HG03139 (cell line): ENCODE measurements around the gene EPX.

ENCODE experiments used
- ATAC-seq: cut with Tn5 transposase; IDR thresholded peaks from one replicate; pipeline ENCODE4 v1.9.1; 2021; ENCODE audit not compliant: unreplicated experiment

EPX gene

DNA sequence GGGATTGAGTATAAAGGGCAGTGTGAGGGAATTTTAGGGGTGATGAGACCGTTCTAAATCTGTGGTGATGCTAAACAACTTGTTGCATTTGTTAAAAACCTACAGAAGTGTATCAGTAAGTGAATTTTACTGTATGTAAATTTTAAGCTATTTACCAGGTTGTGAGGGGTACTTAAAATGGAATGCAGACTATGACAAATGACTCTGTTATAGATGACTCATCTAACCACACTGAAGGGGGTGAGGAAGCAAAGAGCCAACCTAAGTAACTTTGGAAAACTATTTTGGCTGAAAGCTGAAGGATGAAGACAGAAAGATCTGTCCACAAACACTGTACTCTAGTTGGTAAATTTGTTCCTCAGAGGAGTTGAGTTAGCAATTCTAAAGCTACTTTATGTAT is 31.8 kb downstream of the EPX start:
- ATAC-seq = no peak

DNA sequence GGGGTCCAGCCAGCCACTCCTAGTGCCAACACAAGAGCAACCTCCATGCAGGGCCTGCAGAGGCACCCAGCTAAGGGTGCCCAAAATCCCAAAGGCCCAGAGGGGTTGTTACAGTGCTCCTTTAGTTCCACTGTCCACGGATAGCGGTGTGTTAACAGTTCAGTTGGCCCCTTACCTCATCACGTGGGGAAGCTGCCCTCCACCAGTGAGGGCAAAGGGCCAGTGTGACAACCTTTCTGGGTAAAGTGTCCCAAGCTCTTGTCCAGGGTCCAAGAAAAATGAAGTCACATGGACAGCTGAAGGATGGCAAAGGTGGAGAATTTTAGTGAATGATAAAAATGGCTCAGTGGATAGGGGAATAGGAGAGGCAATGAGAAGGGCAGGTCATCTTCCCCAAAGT is 35.2 kb downstream of the EPX start:
- ATAC-seq = no peak

- ATAC-seq = no peak
Observed at GRCh38 chr17:58228679-58229078, 36.2 kb downstream of the EPX start.

DNA sequence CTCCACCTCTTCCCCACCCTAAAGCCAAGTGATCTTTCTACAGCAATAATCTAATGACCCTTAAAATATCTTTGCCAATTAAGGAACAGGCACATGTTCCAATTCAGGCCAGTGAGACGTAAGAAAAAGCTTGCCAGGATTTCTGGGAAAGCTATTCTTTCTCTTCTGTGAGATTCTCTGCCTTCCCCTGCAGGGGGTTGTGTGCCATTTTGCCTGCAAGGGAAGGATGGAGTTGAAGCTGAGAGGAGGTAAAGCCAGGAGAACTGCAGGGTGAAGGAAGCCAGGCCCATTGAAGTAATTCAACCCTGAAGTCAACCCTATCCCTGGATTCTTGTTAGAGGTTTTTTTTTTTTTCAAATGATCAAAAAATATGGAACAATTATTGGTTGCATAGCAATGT is 36.9 kb downstream of the EPX start:
- no peak for ATAC-seq

DNA sequence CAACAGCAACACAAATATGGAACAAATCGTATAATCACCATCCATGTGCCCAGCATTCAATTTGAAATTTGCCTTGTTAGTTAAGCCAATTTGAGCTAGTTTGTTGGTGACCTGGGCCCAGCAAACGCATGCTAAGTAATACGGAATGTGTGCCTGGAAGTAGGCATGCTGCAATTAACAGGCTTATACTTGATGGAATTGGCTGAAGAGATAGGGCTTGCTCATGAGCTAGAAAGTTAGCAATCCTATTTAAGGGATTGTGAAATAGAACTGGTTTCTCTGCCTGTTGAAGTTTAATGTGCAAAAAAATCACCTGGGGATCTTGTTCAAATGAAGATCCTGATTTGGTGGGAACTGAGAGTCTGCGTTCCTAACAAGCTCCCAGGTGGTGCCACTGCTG is 37.4 kb downstream of the EPX start:
- ATAC-seq = no peak

GRCh38 chr17:58231641-58232040 is 39.1 kb downstream of the EPX start:
- no peak for ATAC-seq

DNA sequence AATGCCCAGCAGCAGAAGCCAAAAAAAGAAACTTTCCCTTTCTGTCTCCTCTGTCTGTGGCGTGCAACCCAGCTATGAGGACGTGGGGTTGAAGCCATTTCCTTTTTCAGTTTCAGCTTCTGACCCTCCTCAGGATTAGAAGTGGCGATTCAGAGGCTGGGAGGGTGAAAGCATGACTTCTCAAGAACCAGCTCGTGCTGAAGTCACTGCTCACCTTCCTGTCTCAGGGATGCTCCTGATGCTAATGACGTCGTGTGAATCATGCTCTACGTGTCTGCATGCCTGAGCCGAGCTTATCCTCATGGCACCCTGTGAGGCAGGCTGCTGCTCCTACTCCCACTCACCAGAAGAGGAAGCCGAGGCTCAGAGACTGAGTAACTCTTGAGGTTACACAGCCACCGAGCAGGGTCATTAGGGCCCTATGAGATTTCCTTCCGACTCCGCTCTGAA is 40.2 kb downstream of the EPX start:
- ATAC-seq = peak; percentile 77

DNA sequence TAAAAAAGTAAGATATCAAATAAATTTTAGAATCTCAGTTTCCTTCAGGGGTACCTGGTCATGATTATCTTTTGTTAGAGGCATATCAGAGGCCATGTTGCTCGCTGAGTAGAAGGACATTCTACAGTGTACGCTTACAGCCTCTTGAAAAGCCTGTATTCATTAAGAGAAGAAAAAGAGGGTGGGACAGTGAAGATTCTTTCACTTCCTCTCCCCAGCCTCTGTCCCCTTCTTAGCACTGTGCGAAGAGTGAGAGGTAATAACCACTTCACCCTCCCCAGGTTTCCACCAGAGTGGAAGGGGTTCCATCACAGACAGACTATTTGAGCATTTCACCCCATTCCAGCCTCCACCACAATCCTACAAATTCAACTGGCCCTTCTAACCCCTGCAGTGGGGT is 41.0 kb downstream of the EPX start:
- no peak for ATAC-seq

DNA sequence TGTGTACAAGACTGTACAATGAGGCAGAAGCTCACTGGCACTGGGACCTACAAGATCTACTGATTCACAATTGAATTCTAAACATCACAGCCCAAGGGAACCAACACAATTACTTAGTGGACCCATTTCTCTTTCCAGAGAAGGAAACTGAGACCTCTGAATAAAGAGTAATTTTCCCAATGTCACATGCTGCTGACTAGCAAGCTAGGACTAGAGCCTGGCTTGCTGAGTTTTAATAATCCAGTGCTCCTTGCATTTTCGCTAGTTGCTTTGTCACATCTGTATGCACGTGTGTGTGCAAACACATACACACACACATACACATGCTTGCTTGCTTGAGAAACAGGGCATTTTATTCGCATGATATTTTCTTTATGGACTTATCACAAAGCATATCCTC is 42.0 kb downstream of the EPX start:
- no peak for ATAC-seq

DNA sequence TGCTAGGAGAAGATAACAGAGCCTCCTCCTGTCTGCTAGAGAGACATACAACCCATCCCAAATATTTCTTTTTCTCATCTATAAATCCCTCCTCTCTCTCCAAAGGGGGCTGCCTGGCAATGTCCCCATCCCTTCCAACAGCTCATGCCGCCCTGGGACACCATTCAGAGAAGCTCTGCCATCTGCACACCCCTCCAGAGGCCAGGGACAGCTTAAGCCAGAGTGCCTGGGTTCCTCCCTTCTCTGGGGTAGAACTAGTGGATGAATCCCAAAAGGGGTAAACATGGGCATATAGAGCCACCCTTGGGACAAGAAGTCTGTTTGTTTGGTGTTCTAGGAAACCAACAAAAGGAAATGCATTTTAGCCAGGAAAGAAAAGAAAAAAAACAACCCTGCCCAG is 43.3 kb downstream of the EPX start:
- ATAC-seq = no peak

GRCh38 chr17:58236394-58236793 is 43.9 kb downstream of the EPX start:
- no peak for ATAC-seq

- no peak for ATAC-seq
Observed at GRCh38 chr17:58238147-58238634, 45.7 kb downstream of the EPX start, which contains the start of gene LPO. TSS of gene LPO (plus strand) at chr17:58238584. CDS start at chr17:58242980, 4,396 bp downstream.

GRCh38 chr17:58239987-58240386 is 47.5 kb downstream of the EPX start:
- ATAC-seq = no peak

DNA sequence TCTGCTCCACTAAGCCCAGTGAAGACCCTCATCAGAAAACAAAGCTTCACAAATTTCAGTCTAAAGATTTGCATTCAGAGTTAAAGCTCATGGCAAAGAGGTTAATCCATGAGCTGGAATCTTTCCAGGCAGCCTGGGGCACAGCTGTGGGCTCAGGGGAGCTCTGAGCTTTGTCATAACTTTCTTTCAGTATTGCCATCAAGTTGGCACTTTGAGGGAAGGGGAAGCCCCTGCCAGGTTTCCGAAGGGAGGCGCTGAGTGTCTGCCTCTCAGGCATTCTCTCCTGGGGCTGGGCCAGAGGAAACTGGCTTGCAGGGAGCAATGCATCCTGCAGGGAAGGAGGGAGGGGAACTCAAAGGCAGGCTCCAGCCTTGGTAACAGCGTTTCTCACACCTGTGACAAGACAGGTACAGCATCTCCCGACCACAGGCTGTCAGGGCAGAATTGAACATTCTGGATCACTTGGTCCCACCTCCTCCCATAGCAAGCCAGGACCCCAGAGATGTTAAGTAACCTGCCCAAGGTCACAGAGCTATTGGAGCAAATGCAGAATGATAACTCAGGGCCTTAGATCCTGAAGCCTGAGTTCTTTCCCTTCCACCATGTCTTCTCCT is 49.8 kb downstream of the EPX start:
- ATAC-seq = no peak

DNA sequence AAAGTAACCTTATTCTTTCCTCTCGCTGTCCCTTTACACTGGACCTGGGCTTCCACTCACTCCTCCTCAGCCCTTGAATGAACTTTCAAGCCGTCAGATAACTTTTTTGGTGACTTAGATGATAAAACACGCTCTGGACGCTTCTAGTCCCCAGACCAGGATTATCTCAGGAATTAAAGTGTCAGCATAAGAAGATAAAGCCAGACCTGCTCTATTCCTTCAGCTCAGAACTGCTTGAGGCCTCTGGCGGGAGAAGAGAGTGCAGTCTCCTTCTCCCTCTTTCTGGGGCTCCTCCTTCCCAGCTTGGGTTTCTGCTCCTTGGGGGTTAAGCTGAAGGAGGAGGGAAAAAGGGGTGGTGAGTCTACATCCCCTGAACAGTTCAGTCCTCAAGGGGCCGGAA is 52.4 kb downstream of the EPX start:
- ATAC-seq = no peak

GRCh38 chr17:58245428-58246103 is 53.0 kb downstream of the EPX start:
- ATAC-seq = no peak

DNA sequence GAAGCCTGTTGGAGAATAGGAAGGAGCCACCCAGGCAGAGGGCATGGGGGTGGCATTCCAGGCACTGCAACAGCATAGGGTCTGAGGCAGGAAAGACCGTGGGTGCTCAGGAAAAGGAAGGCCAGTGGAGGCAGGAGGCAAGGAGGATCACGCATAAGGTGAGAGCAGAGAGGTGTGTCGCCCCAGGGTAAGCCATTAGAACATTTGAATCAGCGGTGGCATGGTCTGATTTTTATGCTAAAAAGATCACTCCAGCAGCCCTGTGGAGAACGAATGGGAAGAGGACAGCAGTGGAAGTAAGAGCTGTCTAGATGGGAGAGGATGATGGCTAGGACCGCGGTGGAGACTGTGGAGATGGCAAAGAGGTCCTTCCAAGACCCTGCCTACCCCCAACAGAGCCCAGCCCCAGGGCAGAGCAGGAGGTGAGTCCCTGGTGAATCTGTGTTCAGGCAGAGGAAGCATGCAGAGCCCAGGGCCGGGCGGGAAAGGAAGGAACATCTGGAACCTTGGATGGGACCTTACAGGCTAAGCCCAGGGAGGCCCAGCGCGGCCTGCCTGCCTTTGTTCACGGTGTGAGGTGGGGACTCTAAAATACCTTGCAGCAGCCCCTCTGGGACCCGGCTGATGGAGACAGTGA is 53.7 kb downstream of the EPX start:
- no peak for ATAC-seq

DNA sequence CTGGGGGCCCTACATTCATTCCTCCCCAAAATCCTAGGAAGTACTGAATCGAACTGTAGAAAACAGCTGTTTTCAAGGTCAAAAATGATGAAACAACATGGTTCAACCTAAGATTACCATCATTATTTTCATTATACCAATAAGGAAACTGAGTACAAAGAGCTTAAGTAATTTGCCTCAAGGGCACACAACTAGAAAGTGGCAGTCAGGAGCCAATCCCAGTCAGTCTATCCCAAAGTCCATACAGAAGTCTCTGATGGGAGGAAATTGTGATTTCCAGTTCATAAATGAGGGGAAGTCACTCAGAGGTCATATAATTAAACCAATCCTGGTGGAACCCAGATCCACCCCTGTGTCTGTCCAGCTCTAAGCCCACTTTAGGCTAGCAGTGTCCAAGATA is 54.3 kb downstream of the EPX start:
- no peak for ATAC-seq

DNA sequence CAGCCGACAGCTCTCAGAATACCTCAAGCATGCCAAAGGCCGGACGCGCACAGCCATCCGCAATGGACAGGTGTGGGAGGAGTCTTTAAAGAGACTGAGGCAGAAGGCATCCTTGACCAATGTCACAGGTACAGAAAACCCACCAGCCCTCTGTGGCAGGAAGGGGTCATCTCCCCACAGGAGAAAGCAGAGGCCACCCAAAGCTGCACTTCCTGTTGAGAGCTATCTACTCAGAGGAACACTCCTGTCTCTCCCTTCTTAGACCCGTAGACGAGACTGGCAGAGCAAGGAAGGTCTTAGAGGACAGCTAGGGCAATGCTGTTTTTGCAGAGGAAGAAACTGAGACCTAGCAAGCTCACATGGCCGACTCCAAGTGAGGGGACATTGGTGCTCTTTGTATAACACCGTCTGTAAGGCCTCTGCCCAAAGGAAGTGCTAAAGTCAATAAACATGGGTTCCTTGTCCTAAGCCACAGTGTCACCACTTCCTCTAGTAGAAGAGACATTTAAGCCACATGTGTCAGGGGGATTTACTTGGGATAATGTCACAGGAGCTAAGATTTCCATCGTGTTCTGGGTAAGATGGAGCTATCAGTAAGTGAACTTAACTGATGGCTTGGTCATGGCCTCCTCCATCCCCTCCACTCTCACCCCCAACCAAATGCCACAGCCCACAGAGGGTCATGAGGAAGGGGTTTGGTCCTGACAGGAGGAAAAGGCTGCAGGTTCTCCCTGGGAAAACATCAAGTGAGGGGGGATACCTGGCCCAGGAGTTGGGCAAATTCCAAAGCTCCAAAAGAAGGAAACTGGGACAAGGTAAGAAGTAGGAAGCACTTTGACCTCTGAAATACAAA is 55.2 kb downstream of the EPX start:
- no peak for ATAC-seq

GRCh38 chr17:58248955-58249269 is 56.4 kb downstream of the EPX start:
- ATAC-seq = no peak
